AG09319 (cell line): Measurements from ENCODE around the gene RPS14.

Experiments
- DNase-seq: peaks from one replicate; pipeline ENCODE4 v3.0.0-alpha.2; 2010; ENCODE audit warnings: low read depth; ENCODE audit errors: extremely low read depth
- CTCF ChIP-seq: IDR thresholded peaks from 2 replicates; pipeline ENCODE4 v1.5.1; 2011; ENCODE audit warnings: low read depth, mild to moderate bottlenecking, inconsistent platforms, low read length, moderate library complexity

Gene RPS14

GRCh38 chr5:150452914-150453313 is 3.4 kb upstream of the RPS14 start:
- no peak for TF ChIP-seq CTCF

GRCh38 chr5:150451594-150451993 is 2.1 kb upstream of the RPS14 start:
- DNase-seq = no peak
- TF ChIP-seq CTCF = no peak

More at GRCh38 chr5:150452914-150453313, 3.4 kb upstream of the RPS14 start:
- DNase-seq = no peak

GRCh38 chr5:150448952-150449516 is 505 bp downstream of the RPS14 start:
- no peak for TF ChIP-seq CTCF
- DNase-seq = no peak

GRCh38 chr5:150448334-150448733 is 1.2 kb downstream of the RPS14 start:
- no peak for DNase-seq
- no peak for TF ChIP-seq CTCF

- no peak for TF ChIP-seq CTCF
- DNase-seq = no peak
Measured at GRCh38 chr5:150447188-150447587, 2.4 kb downstream of the RPS14 start.

GRCh38 chr5:150446583-150446982 is 3.0 kb downstream of the RPS14 start:
- TF ChIP-seq CTCF = no peak
- no peak for DNase-seq

- no peak for TF ChIP-seq CTCF
- DNase-seq = no peak
Measured at GRCh38 chr5:150446088-150446487, 3.5 kb downstream of the RPS14 start.
